ENCODE data around the gene ENTPD1. TPM values are rescaled to one million over a fixed set of nuclear protein-coding genes. Genes with fewer than 3 reads are reported as not detected.

ENTPD1 gene
- total and polyA plus RNA-seq, 10 of the 15 experiments (the other 5 are each of a cell fraction or from before 2014, with no cell fraction given), result 110 to 413 (median 161) TPM

DNA sequence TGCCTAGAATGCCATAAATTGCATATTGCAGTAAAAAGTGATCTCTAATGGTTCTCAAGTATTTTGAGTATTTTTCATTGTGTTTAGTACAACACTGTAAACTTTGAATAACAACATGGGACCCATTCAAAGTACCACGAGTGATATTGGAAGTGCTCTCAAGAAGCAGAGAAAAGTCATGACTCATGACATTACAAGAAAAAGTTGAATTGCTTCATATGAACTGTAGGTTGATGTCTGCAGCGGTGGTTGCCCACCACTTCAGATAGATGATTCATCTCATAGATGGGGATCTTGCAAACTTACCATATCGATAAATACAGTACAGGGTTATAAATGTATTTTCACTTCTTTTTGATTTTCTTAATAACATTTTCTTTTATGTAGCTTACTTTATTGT is 33.9 kb downstream of the ENTPD1 start:
- Histone ChIP-seq H3K9ac (ENCODE audit: control insufficient read depth, insufficient read depth, low read length) (no peak overlapping the region), H2AFZ (ENCODE audit: control insufficient read depth, low read depth, low read length) (no peak overlapping the region), H4K20me1 (ENCODE audit: control insufficient read depth, insufficient read depth) (no peaks in the 10 kb centered on the region), H3K4me3 (no peak overlapping the region), H3K27ac (ENCODE audit: control insufficient read depth, insufficient read depth) (peak overlapping the region; percentile 93), H3K4me1 (ENCODE audit: control insufficient read depth, insufficient read depth, low read length) (peaks cover 90% of the 10 kb centered on the region), H3K27me3 (replicated peaks in 1 of 2; ENCODE audit: control insufficient read depth in 2 of 2, insufficient read depth in 2 of 2, low read length in 1 of 2) (no peaks in the 10 kb centered on the region), H3K4me2 (ENCODE audit: control insufficient read depth, insufficient read depth) (peak overlapping the region; percentile 46), H3K79me2 (ENCODE audit: control insufficient read depth, insufficient read depth, low read length) (peaks cover 100% of the 10 kb centered on the region), H3K36me3 (ENCODE audit: control insufficient read depth in 2 of 2, insufficient read depth in 2 of 2, low read length in 1 of 2) (peaks cover 4 to 9% of the 10 kb centered on the region in 2 experiments), H3K9me3 (replicated peaks; ENCODE audit: control insufficient read depth, insufficient read depth, low read length) (no peaks in the 10 kb centered on the region)
- BruUV-seq (replicated peaks), result no TSS peak
- peak; percentile 4 for ATAC-seq
- POLR2A ChIA-PET, result interaction anchor here (1.2 to 18.6 kb wide), 4 partner anchors 29 to 96 kb away, joined by 5 to 451 read pairs (median 64); partner anchors contain the start of genes ENTPD1 and TCTN3
- RAD21 ChIA-PET (ENCODE audit: unreplicated experiment), result interaction anchor here (0.5 to 9.6 kb wide), 9 partner anchors 23 to 959 kb away, joined by 3 to 141 read pairs (median 55); partner anchors contain the start of genes ENTPD1 and TCTN3
- SMC1A ChIA-PET (ENCODE audit: uncharacterized antibody, unreplicated experiment), result interaction anchor here (3.2 to 27.8 kb wide), 4 partner anchors 29 to 95 kb away, joined by 19 to 795 read pairs (median 290); partner anchors contain the start of genes ENTPD1 and TCTN3
- CTCF ChIA-PET, result interaction anchor here (0.5 to 3.5 kb wide), 8 partner anchors 21 to 99 kb away, joined by 3 to 23 read pairs (median 4); partner anchors contain the start of genes ENTPD1 and TCTN3
- 1% methylated on average over 3 of the region's 3 CpGs for WGBS (ENCODE audit: insufficient coverage, insufficient replicate concordance, low lambda C conversion rate, missing lambda C conversion rate)
- DNase-seq (ENCODE audit: low read depth, low spot score), result no peak
- in situ Hi-C loops (cut with MboI) (loop anchor here (5.0 kb wide), 1 partner anchor 42 kb away; no protein-coding TSS in a partner anchor), intact Hi-C loops (cut with micrococcal nuclease; ENCODE audit: unreplicated experiment) (loop anchor here (2.0 to 10.0 kb wide), 2 partner anchors 31 to 485 kb away; partner anchors contain the start of gene BLNK)
- FAIRE-seq, result no peak
- no peak for TF ChIP-seq NKRF (conservative IDR thresholded peaks at IDR 0.05)
- TF ChIP-seq, protein P1, sequence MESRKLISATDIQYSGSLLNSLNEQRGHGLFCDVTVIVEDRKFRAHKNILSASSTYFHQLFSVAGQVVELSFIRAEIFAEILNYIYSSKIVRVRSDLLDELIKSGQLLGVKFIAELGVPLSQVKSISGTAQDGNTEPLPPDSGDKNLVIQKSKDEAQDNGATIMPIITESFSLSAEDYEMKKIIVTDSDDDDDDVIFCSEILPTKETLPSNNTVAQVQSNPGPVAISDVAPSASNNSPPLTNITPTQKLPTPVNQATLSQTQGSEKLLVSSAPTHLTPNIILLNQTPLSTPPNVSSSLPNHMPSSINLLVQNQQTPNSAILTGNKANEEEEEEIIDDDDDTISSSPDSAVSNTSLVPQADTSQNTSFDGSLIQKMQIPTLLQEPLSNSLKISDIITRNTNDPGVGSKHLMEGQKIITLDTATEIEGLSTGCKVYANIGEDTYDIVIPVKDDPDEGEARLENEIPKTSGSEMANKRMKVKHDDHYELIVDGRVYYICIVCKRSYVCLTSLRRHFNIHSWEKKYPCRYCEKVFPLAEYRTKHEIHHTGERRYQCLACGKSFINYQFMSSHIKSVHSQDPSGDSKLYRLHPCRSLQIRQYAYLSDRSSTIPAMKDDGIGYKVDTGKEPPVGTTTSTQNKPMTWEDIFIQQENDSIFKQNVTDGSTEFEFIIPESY (IDR thresholded peaks at IDR 0.05), result no peak
- peak in 1 of 2 experiments; percentile 9; a peak in 1 of 4 replicates for TF ChIP-seq IKZF2 (IDR thresholded peaks at IDR 0.05)
- TF ChIP-seq NFIC (IDR thresholded peaks at IDR 0.05; ENCODE audit: low read depth, low read length), result peak; percentile 68; the same call in 1 of the 2 replicates
- peak in 1 of 2 experiments; percentile 48; a peak in 1 of 4 replicates for TF ChIP-seq CEBPB (IDR thresholded peaks at IDR 0.05; ENCODE audit: borderline replicate concordance in 1 of 2, low read depth in 2 of 2, low read length in 2 of 2)
- no peak for TF ChIP-seq HDAC6 (IDR thresholded peaks at IDR 0.05; ENCODE audit: unreplicated experiment)
- no peak for TF ChIP-seq TBL1XR1 (IDR thresholded peaks at IDR 0.05; ENCODE audit: low read depth, low read length)
- TF ChIP-seq NFYA (IDR thresholded peaks at IDR 0.05; ENCODE audit: borderline replicate concordance, low read depth, low read length), result no peak
- no peak for TF ChIP-seq CREM (IDR thresholded peaks at IDR 0.05; ENCODE audit: low read depth)
- 0 out of 2 replicates have a peak, but pooled peaks have one; percentile 20 for TF ChIP-seq CBX5 (IDR thresholded peaks at IDR 0.05; ENCODE audit: low read depth)
- TF ChIP-seq HCFC1 (IDR thresholded peaks at IDR 0.05; ENCODE audit: low read length), result no peak
- TF ChIP-seq NFXL1 (IDR thresholded peaks at IDR 0.05; ENCODE audit: borderline replicate concordance), result no peak
- TF ChIP-seq BMI1 (IDR thresholded peaks at IDR 0.05; ENCODE audit: borderline replicate concordance), result no peak
- no peak for TF ChIP-seq SMAD5 (IDR thresholded peaks at IDR 0.05; ENCODE audit: low read depth)
- 0 out of 2 replicates have a peak, but pooled peaks have one; percentile 19 for TF ChIP-seq MLLT1 (IDR thresholded peaks at IDR 0.05)
- TF ChIP-seq CBX3 (IDR thresholded peaks at IDR 0.05; ENCODE audit: borderline replicate concordance, low read depth), result no peak
- TF ChIP-seq, protein P2, sequence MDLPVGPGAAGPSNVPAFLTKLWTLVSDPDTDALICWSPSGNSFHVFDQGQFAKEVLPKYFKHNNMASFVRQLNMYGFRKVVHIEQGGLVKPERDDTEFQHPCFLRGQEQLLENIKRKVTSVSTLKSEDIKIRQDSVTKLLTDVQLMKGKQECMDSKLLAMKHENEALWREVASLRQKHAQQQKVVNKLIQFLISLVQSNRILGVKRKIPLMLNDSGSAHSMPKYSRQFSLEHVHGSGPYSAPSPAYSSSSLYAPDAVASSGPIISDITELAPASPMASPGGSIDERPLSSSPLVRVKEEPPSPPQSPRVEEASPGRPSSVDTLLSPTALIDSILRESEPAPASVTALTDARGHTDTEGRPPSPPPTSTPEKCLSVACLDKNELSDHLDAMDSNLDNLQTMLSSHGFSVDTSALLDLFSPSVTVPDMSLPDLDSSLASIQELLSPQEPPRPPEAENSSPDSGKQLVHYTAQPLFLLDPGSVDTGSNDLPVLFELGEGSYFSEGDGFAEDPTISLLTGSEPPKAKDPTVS (IDR thresholded peaks at IDR 0.05; ENCODE audit: low read depth, low read length), result no peak
